ENCODE data around the gene TPBGL. TPM values are rescaled to one million over a fixed set of nuclear protein-coding genes. Genes with fewer than 3 reads are reported as not detected.

TPBGL gene
- total and polyA plus RNA-seq, 5 experiments from 2014 or later: 0.09 to 0.24 (median 0.16) TPM

DNA sequence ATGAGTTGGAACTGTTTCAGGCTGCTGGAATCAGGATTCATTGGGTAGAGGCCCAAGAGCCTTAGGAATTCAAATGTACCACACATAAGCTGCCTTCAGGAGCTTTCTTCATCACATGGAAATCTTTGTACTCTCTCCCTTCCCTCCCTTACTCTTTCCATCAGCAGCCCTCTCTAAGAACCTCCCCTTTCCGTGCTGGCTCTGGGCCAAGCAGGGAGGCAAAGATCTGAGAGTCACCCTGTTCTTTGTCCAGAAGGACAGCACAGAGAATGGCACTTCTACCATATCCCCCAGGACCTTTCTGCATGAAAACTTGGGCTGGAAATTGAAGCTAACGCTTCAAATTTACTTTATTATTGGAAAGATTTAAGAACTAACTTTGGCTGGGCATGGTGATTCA, 20.7 kb upstream of the TPBGL start:
- ATAC-seq (no peak), DNase-seq (no peak)
- Mint-ChIP-seq H3K9me3 (peaks cover 0 to 3% (median 0%) of the 10 kb centered on the region in 9 donors), H3K4me3 (no peak overlapping the region), H3K27ac (no peak overlapping the region), H3K4me1 (no peaks in the 10 kb centered on the region), H3K27me3 (peaks cover 7 to 35% (median 25%) of the 10 kb centered on the region in 5 donors), H3K36me3 (no peaks in the 10 kb centered on the region)
- POLR2A ChIA-PET: no interaction called here

DNA sequence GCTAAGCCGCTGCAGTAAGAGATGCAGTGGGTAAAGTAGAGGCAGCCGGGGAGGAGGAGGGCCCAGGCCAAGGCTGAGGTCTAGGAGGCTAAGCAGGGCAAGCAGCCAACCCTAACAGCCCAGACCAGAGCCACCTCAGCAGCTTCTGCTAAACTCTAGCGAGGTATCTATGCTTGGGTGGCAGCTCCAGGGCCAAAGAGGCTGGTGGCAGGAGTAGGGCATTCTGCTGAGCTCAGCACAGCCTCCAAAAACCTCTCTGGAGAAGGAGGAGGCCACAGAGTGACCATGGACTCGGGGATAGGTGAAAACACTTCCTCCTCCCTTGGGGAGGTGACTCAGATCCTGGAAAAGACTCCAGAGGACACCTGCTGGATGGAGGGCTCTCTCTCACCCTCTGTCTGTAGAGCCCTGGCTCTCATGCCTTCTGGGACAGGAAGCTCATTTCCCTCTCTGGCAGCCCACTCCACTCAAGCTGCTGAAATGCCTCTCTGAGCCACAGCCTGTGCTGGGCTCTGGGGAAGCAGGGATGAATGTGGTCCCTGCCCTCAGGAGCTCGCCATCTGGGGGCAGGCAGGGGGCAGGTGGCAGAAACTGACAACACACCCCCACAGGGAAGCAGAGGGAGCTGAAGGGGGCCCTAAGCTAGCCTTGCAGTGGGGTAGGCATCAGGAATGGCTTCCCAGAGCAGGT, 16.5 kb upstream of the TPBGL start:
- Mint-ChIP-seq H3K9me3 (no peaks in the 10 kb centered on the region), H3K4me1 (no peaks in the 10 kb centered on the region), H3K36me3 (no peaks in the 10 kb centered on the region), H3K4me3 (no peak overlapping the region), H3K27me3 (peaks cover 1 to 6% (median 6%) of the 10 kb centered on the region in 5 donors), H3K27ac (peak overlapping the region in 2 of 10 donors; percentile 56)
- DNase-seq (no peak), ATAC-seq (no peak)
- POLR2A ChIA-PET: interaction anchor here (0.6 kb wide), 1 partner anchor 210 kb away, joined by 3 read pairs; no protein-coding TSS in a partner anchor

DNA sequence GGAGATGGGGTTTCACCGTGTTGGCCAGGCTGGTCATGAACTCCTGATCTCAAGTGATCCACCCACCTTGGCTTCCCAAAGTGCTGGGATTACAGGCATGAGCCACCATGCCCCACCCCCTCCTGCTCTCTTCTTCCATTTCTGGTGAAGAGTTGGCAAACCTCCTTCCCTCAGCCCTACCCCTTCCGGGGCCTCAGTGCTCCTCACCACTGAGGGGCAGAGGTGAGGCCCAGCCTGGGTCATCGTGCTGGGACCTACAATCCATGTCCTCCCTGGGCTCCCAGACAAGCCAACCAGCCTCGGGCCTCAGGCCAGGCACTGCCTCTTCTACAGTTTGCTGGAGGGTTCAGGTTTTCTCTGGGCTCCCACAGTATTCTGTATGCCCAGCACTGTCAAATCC, 14.8 kb upstream of the TPBGL start:
- ATAC-seq (no peak), DNase-seq (no peak)
- no peak overlapping the region for H3K27ac Mint-ChIP-seq
- H3K4me1 Mint-ChIP-seq: no peaks in the 10 kb centered on the region
- no peaks in the 10 kb centered on the region for H3K9me3 Mint-ChIP-seq
- H3K4me3 Mint-ChIP-seq: no peak overlapping the region
- H3K27me3 Mint-ChIP-seq: peaks cover 4 to 14% (median 6%) of the 10 kb centered on the region in 5 donors
- H3K36me3 Mint-ChIP-seq: no peaks in the 10 kb centered on the region
- POLR2A ChIA-PET: no interaction called here

DNA sequence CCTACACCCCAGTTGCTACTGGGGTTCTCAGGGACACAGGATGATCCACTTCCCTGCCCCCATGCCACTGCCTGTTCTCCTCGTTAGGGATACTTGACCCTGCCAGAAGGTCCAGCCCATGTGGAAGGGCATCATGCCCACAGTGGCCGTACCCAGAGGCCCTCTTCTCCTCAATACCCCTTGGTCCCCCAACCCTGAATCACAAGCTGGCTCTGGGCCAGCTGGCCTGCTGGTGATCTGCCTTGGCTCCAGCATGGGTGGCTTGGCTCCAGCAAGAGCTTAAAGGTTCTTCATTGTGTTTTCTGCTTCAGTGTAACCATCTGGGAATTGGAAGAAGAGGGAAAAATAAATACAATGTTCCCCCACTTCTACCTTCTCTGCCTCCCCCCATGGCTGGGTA, 11.1 kb upstream of the TPBGL start:
- H3K27me3 Mint-ChIP-seq: peaks cover 10 to 46% (median 22%) of the 10 kb centered on the region in 5 donors
- POLR2A ChIA-PET: no interaction called here
- peaks cover 0 to 4% (median 0%) of the 10 kb centered on the region in 9 donors for H3K9me3 Mint-ChIP-seq
- H3K36me3 Mint-ChIP-seq: no peaks in the 10 kb centered on the region
- ATAC-seq (no peak), DNase-seq (no peak)
- H3K27ac Mint-ChIP-seq: no peak overlapping the region
- no peak overlapping the region for H3K4me3 Mint-ChIP-seq
- H3K4me1 Mint-ChIP-seq: no peaks in the 10 kb centered on the region

DNA sequence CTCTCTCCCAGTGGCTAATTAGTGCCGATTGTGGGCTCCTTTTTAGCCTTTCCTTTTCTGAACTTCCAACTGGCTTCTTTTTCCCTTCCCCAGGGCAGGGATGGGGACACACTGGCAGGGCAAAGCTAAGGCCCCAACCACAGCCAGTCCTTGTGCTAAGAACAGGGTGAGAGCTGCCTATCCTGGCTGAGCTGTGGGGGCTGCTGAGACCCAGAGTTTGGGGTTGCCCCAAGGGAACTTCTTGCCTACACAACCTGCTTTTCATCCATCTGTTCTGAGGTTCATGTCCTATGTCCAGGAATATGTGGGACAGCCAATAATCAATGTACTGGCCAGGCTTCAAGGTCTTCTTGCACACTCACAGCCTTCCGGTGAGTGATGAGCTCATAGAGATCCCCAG, 10.0 kb upstream of the TPBGL start:
- peaks cover 0 to 4% (median 0%) of the 10 kb centered on the region in 9 donors for H3K9me3 Mint-ChIP-seq
- peaks cover 9 to 46% (median 23%) of the 10 kb centered on the region in 5 donors for H3K27me3 Mint-ChIP-seq
- ATAC-seq: no peak
- H3K27ac Mint-ChIP-seq: no peak overlapping the region
- no peak for DNase-seq
- no peak overlapping the region for H3K4me3 Mint-ChIP-seq
- POLR2A ChIA-PET: no interaction called here
- no peaks in the 10 kb centered on the region for H3K4me1 Mint-ChIP-seq
- no peaks in the 10 kb centered on the region for H3K36me3 Mint-ChIP-seq

DNA sequence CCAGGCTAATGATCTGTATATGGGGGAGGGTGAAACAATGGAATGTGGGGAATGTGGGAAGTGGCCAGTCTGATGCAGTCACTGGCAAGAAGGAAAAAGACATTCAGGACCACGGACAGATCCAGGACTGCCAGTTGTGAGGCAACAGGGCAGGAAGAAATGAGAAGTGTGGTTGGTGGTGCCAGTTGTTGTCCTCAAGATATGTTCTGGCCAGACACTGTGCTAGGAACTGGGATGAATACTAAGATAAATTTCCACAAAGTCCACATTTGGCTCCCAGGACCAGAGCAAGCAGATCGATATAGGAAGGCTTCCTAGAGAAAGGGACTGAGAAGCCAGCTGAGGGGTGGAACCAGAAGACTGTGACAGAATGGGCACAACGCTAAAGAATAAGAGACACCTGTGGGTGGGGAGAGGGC, 6.8 kb upstream of the TPBGL start:
- no peak for ATAC-seq
- Mint-ChIP-seq H3K9me3 (peaks cover 0 to 4% (median 0%) of the 10 kb centered on the region in 9 donors), H3K4me1 (no peaks in the 10 kb centered on the region), H3K4me3 (no peak overlapping the region), H3K27ac (peak overlapping the region in 1 of 10 donors; percentile 21), H3K27me3 (peaks cover 13 to 69% (median 42%) of the 10 kb centered on the region in 5 donors), H3K36me3 (no peaks in the 10 kb centered on the region)
- peak in 2 of 10 donors; percentile 12 to 17 for DNase-seq
- POLR2A ChIA-PET: no interaction called here

DNA sequence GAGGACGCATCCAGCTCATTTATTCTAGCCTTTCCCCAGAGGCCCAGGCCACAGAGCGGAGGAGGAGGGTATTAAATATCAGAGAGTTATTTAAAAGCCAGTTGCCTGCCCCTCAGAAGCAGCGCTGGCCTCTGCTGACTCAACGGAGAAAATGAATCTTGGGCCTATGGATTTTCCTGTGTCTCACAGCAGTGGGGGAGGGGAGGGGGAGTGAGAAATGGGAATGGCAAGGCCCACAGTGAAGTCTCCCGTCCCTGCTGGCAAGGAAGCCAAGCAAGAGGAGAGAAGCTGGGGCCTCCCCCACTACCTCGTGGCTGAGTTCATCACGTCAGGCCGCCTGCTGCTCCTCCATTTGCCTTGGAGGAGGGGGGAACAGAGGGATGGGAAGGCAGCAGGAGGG, 4.5 kb upstream of the TPBGL start:
- no peak overlapping the region for H3K4me3 Mint-ChIP-seq
- POLR2A ChIA-PET: no interaction called here
- peaks cover 0 to 5% (median 2%) of the 10 kb centered on the region in 4 donors for H3K4me1 Mint-ChIP-seq
- H3K36me3 Mint-ChIP-seq: no peaks in the 10 kb centered on the region
- ATAC-seq (no peak), DNase-seq (no peak)
- H3K27me3 Mint-ChIP-seq: peaks cover 14 to 69% (median 42%) of the 10 kb centered on the region in 5 donors
- peaks cover 0 to 4% (median 0%) of the 10 kb centered on the region in 9 donors for H3K9me3 Mint-ChIP-seq
- no peak overlapping the region for H3K27ac Mint-ChIP-seq

DNA sequence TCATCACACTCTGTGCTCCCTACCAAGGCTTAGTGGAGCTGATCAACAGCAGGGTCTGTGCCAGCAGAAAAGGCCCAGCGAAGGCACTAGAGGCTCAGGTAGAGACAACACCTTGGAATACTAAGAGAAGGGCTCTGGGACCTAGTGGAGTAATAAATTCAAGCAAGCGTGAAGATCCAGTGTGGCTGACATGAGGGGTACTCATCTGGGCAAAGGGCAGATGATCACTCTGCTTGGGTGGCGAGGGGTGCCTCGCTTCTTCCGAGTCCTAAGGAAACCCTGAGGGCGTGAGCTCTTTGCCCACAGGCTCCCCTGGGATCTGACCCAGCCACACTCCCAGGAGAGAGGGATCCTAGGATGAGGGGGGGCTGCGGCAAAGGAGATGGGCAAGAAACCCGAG, 3.5 kb upstream of the TPBGL start:
- peaks cover 0 to 4% (median 0%) of the 10 kb centered on the region in 9 donors for H3K9me3 Mint-ChIP-seq
- peaks cover 0 to 5% (median 2%) of the 10 kb centered on the region in 4 donors for H3K4me1 Mint-ChIP-seq
- no peak overlapping the region for H3K27ac Mint-ChIP-seq
- ATAC-seq: no peak
- no peaks in the 10 kb centered on the region for H3K36me3 Mint-ChIP-seq
- DNase-seq: no peak
- H3K27me3 Mint-ChIP-seq: peaks cover 12 to 63% (median 38%) of the 10 kb centered on the region in 5 donors
- POLR2A ChIA-PET: no interaction called here
- no peak overlapping the region for H3K4me3 Mint-ChIP-seq

DNA sequence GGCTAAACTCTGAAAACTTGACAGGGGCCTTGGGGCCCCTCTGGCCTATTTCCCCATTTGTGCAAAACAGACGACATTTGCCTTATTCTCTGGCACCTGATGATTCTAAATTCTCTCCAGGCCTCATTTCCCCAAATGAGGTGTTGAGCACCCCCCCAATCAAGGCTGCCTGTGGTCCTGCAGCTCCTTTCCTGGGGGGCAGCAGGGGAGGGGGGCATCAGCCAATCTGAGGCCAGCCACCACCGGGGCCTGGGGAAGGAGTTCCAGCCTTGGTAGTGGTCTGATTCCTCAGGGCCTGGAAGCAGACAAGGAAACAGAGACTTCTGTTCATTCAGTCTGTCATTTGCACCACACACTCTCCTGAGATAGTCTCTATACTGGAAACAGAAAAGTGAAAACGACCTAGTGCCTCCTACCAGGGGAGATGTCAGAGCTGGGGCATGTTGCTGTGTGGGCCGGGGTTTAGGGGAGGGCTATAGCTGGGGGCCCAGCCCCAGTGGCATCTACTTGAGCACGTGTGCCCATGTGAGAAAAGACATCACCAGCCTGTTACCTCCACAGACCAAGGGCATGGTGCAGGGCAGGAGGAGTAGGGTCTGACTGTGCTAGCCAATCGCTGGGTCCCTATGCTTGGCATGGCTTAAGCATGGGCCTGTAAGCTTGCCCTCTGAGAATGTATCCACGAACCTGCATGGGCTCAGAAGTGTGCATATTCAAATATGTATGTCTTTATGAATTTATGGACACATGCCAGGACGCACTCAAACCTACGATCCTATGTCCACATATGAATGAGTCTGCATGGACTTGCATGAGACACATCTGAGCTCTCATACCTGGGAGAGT, 1.8 kb upstream of the TPBGL start:
- POLR2A ChIA-PET: no interaction called here
- ATAC-seq: no peak
- Mint-ChIP-seq H3K4me1 (peaks cover 3 to 15% (median 10%) of the 10 kb centered on the region in 4 donors), H3K4me3 (peak overlapping the region in 6 of 10 donors; percentile 23 to 88 (median 76)), H3K9me3 (peaks cover 0 to under 1% (median 0%) of the 10 kb centered on the region in 9 donors), H3K27me3 (peaks cover 19 to 64% (median 47%) of the 10 kb centered on the region in 5 donors), H3K36me3 (peaks cover 0 to 3% (median 0%) of the 10 kb centered on the region in 3 donors), H3K27ac (peak overlapping the region in 2 of 10 donors; percentile 50 to 53)
- no peak for DNase-seq

DNA sequence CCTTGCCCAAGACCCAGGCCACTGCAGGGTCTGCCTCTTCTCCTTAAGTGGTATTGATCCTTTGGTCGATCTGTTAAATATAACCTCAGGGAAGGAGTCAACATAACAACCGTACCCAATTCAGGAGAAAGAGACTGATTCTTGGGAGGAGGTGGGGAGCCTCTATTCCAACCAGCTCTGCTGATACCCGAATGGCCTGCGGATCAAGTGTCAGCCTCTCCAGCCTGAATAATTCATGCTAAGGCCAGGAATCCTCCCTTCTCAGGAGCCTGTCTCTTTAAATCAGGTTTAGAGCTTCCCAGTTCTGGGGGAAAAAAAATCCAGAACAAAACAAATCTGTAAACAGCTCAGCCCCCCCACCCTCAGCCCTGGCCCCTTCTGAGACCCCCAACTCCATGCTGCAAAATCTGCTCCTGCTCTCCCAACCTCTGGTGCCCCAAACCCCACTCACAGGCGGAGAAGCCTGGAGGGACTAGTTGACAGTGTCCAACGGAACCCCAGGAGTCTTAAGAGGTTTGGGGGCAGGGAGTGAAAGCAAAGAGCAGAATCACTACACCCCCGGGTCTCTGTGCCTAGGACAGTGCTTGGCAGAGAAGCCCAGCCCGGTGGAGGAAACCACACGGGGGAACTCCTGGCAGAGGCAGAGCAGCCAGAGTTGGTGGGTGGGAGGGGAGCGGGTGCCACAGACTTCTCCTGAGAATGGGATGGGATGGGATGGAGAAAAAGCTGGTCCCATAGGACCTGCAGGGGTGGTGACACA, 863 bp upstream of the TPBGL start:
- Mint-ChIP-seq H3K36me3 (peaks cover 0 to 3% (median 0%) of the 10 kb centered on the region in 3 donors), H3K4me1 (peaks cover 3 to 15% (median 10%) of the 10 kb centered on the region in 4 donors), H3K27ac (peak overlapping the region in 2 of 10 donors; percentile 24 to 37), H3K4me3 (peak overlapping the region; percentile 64 to 88 (median 74)), H3K9me3 (no peaks in the 10 kb centered on the region), H3K27me3 (peaks cover 17 to 58% (median 45%) of the 10 kb centered on the region in 5 donors)
- ATAC-seq (no peak), DNase-seq (no peak)
- POLR2A ChIA-PET: no interaction called here

DNA sequence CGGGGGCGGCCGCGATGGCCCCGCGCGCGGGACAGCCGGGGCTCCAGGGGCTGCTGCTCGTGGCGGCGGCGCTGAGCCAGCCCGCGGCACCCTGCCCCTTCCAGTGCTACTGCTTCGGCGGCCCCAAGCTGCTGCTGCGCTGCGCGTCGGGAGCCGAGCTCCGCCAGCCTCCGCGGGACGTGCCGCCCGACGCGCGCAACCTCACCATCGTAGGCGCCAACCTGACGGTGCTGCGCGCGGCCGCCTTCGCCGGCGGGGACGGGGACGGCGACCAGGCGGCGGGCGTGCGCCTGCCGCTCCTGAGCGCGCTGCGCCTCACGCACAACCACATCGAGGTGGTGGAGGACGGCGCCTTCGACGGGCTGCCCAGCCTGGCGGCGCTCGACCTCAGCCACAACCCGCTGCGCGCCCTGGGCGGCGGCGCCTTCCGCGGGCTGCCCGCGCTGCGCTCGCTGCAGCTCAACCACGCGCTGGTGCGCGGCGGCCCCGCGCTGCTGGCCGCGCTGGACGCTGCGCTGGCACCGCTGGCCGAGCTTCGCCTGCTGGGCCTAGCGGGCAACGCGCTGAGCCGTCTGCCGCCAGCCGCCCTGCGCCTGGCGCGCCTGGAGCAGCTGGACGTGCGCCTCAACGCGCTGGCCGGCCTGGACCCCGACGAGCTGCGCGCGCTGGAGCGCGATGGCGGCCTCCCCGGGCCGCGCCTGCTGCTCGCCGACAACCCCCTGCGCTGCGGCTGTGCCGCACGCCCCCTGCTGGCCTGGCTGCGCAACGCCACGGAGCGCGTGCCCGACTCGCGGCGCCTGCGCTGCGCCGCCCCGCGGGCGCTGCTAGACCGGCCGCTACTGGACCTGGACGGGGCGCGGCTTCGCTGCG, 697 bp downstream of the TPBGL start:
- peaks cover 3 to 15% (median 10%) of the 10 kb centered on the region in 4 donors for H3K4me1 Mint-ChIP-seq
- no peak overlapping the region for H3K27ac Mint-ChIP-seq
- peaks cover 0 to 3% (median 0%) of the 10 kb centered on the region in 3 donors for H3K36me3 Mint-ChIP-seq
- POLR2A ChIA-PET: interaction anchor here (0.8 to 2.9 kb wide), 5 partner anchors 20 to 101 kb away, joined by 3 to 15 read pairs (median 10); no protein-coding TSS in a partner anchor
- ATAC-seq (peak; percentile 89 to 93), DNase-seq (peak; percentile 69 to 91 (median 84))
- peak overlapping the region; percentile 55 to 81 (median 70) for H3K4me3 Mint-ChIP-seq
- H3K27me3 Mint-ChIP-seq: peaks cover 17 to 58% (median 43%) of the 10 kb centered on the region in 5 donors
- H3K9me3 Mint-ChIP-seq: no peaks in the 10 kb centered on the region
